A549 (cell line): ENCODE results near the gene FAM219B. TPM values are rescaled to one million over a fixed set of nuclear protein-coding genes. Genes with fewer than 3 reads are reported as not detected.

Experiments used
- ATAC-seq, 2 experiments: fragments of 200-7000 bp in 1 of 2; fragments of >200 bp in 1 of 2; cut with Nextera tagmentation in 1 of 2; cut with Tn5 transposase in 1 of 2; 3 replicates each; pipeline versions ENCODE4 v1.8.0 to v1.9.1; 2018 to 2020; ENCODE audit warnings: mild to moderate bottlenecking in 1 of 2, moderate library complexity in 1 of 2
- CTCF ChIA-PET: fragments of 300-600 bp; sonication (Branson Sonifier 250); formaldehyde crosslinking; extraction: SDS; loops from one replicate; lab custom pipeline; 2021; ENCODE audit warnings: antibody characterized with exemption, inconsistent platforms; lab: Yijun Ruan, JAX
- POLR2A ChIA-PET: fragments of 350-600 bp; formaldehyde crosslinking; extraction: SDS; loops from one replicate; lab custom pipeline; 2021; ENCODE audit warnings: antibody characterized with exemption, inconsistent platforms; lab: Yijun Ruan, JAX
- DNase-seq, 2 experiments: peaks; one replicate each; pipeline versions ENCODE4 v3.0.0 to v3.0.0-alpha.2; 2011 to 2016; ENCODE audit warnings: low read depth in 1 of 2, low spot score in 1 of 2
- FAIRE-seq: peaks from 2 replicates; lab custom pipeline; 2011; peaks lifted over from hg19 to GRCh38; lab: Jason Lieb, UNC
- H3K27ac ChIP-seq, 2 experiments: fragments of >200 bp; sonication (Bioruptor Twin); formaldehyde crosslinking; 3 replicates each; pipeline ENCODE4 v1.5.1; 2016 to 2017
- H3K4me1 ChIP-seq: fragments of >200 bp; sonication (Bioruptor Twin); formaldehyde crosslinking; 3 replicates; pipeline ENCODE4 v1.6.1; 2016
- H3K4me2 ChIP-seq: fragments of >200 bp; sonication (Bioruptor Twin); formaldehyde crosslinking; 3 replicates; pipeline ENCODE4 v1.6.1; 2016
- H3K4me3 ChIP-seq: fragments of >200 bp; sonication (Bioruptor Twin); formaldehyde crosslinking; 3 replicates; pipeline ENCODE4 v1.5.1; 2016
- H3K9me3 ChIP-seq: fragments of >200 bp; sonication (Bioruptor Twin); formaldehyde crosslinking; 3 replicates; pipeline ENCODE4 v1.6.1; 2016
- BHLHE40 ChIP-seq: IDR thresholded peaks from 2 replicates; pipeline ENCODE4 v1.6.1; 2012; ENCODE audit warnings: low read depth, low read length, inconsistent platforms
- CEBPB ChIP-seq, 2 experiments: fragments of >200 bp in 1 of 2; sonication (Bioruptor Twin) in 1 of 2; formaldehyde crosslinking in 1 of 2; IDR thresholded peaks; 2 replicates each; pipeline ENCODE4 v1.6.1; 2012 to 2016
- CHD4 ChIP-seq: fragments of 200-600 bp; sonication (generic); IDR thresholded peaks from 2 replicates; pipeline ENCODE4 v1.6.1; 2016; ENCODE audit warnings: antibody characterized with exemption, mild to moderate bottlenecking, borderline replicate concordance
- E2F6 ChIP-seq: IDR thresholded peaks from 2 replicates; pipeline ENCODE4 v1.6.1; 2012; ENCODE audit warnings: low read depth, borderline replicate concordance
- EHF ChIP-seq: fragments of 250-450 bp; sonication (Bioruptor Pico); IDR thresholded peaks from 2 replicates; pipeline ENCODE4 v1.5.0; 2020; ENCODE audit warnings: mild to moderate bottlenecking
- EHMT2 ChIP-seq: fragments of 200-600 bp; sonication (generic); IDR thresholded peaks from 2 replicates; pipeline ENCODE4 v1.6.1; 2016; ENCODE audit warnings: antibody characterized with exemption, low read depth, mild to moderate bottlenecking, moderate library complexity
- FOSB ChIP-seq: fragments of 250-450 bp; sonication (Bioruptor Pico); IDR thresholded peaks from 2 replicates; pipeline ENCODE4 v1.5.0; 2020; ENCODE audit warnings: mild to moderate bottlenecking, moderate library complexity
- GATA3 ChIP-seq: IDR thresholded peaks from 2 replicates; pipeline ENCODE4 v1.6.1; 2012; ENCODE audit warnings: borderline replicate concordance
- HDAC2 ChIP-seq: fragments of 200-600 bp; sonication (generic); IDR thresholded peaks from 2 replicates; pipeline ENCODE4 v1.6.1; 2016
- HOXA7 ChIP-seq: fragments of 250-450 bp; sonication (Bioruptor Pico); IDR thresholded peaks from 2 replicates; pipeline ENCODE4 v1.5.0; 2020; ENCODE audit warnings: mild to moderate bottlenecking, moderate library complexity
- KDM1A ChIP-seq: fragments of 200-600 bp; sonication (generic); IDR thresholded peaks from 2 replicates; pipeline ENCODE4 v1.6.1; 2016; ENCODE audit warnings: low read depth, mild to moderate bottlenecking
- NPAS2 ChIP-seq: fragments of 250-450 bp; sonication (Bioruptor Pico); IDR thresholded peaks from 2 replicates; pipeline ENCODE4 v1.8.0; 2022; ENCODE audit warnings: mild to moderate bottlenecking, moderate library complexity, borderline replicate concordance
- PHF8 ChIP-seq: fragments of 200-600 bp; sonication (generic); IDR thresholded peaks from 2 replicates; pipeline ENCODE4 v1.6.1; 2016; ENCODE audit warnings: low read depth, mild to moderate bottlenecking, antibody characterized with exemption, moderate library complexity, borderline replicate concordance
- RAD21 ChIP-seq, 2 experiments: fragments of >200 bp in 1 of 2; sonication (Bioruptor Twin) in 1 of 2; formaldehyde crosslinking in 1 of 2; IDR thresholded peaks in 1 of 2; conservative IDR thresholded peaks in 1 of 2; 2 replicates in 1 of 2; 3 replicates in 1 of 2; pipeline ENCODE4 v1.6.1; 2012 to 2018; ENCODE audit warnings: inconsistent platforms in 1 of 2
- RCOR1 ChIP-seq: fragments of 150-350 bp; IDR thresholded peaks from 2 replicates; pipeline ENCODE4 v1.6.1; 2014; ENCODE audit warnings: antibody characterized with exemption, low read length, low read depth
- RNF2 ChIP-seq: fragments of 200-600 bp; sonication (generic); IDR thresholded peaks from 2 replicates; pipeline ENCODE4 v1.6.1; 2016; ENCODE audit warnings: low read depth, mild to moderate bottlenecking, antibody characterized with exemption, moderate library complexity, borderline replicate concordance
- SREBF2 ChIP-seq: fragments of 450-650 bp; IDR thresholded peaks from 2 replicates; pipeline ENCODE4 v1.6.1; 2014; ENCODE audit warnings: mild to moderate bottlenecking, moderate library complexity
- TFCP2L1 ChIP-seq: fragments of 250-450 bp; sonication (Bioruptor Pico); IDR thresholded peaks from 2 replicates; pipeline ENCODE4 v1.5.0; 2021; ENCODE audit warnings: mild to moderate bottlenecking
- ZFP36 ChIP-seq: fragments of 450-650 bp; IDR thresholded peaks from 2 replicates; pipeline ENCODE4 v1.6.1; 2014; ENCODE audit warnings: borderline replicate concordance; ENCODE audit not compliant: partially characterized antibody
- ZSCAN20 ChIP-seq: fragments of 250-450 bp; sonication (Bioruptor Pico); IDR thresholded peaks from 2 replicates; pipeline ENCODE4 v1.8.0; 2022; ENCODE audit warnings: mild to moderate bottlenecking, moderate library complexity
- WGBS: methylation state at CpG from one replicate; pipeline ENCODE4 v1.1.6; 2017; ENCODE audit errors: missing lambda C conversion rate; 5-methylcytosine and 5-hydroxymethylcytosine counted together
- polyA plus RNA-seq, 4 experiments: library from polyadenylated mRNA; depleted of rRNA in 3 of 4; stranded (reverse); fragments of >200 nt; fragmentation: RNase III in 1 of 4; extraction: RNeasy Plus Mini Kit Qiagen cat#74134 plus additional on column Dnase treatment in 1 of 4; gene quantifications; 2 replicates in 3 of 4; 3 replicates in 1 of 4; pipeline ENCODE4 v1.2.3, GENCODE V29; 2011 to 2017
- TF ChIP-seq, protein P1 (sequence below): fragments of 250-450 bp; sonication (Bioruptor Pico); IDR thresholded peaks from 2 replicates; pipeline ENCODE4 v1.5.0; 2021; ENCODE audit warnings: mild to moderate bottlenecking, moderate library complexity, borderline replicate concordance
- TF ChIP-seq, protein P2 (sequence below): IDR thresholded peaks from 2 replicates; pipeline ENCODE4 v1.6.1; 2012

FAM219B gene
- polyA plus RNA-seq, 2 of the 4 experiments (the other 2 are of a cell fraction): 36.9 to 46.2 TPM

- peak; percentile 19 to 38; a peak in 3 of 5 replicates for TF ChIP-seq RAD21 (conservative IDR thresholded peaks at IDR 0.05 in 1 of 2, IDR thresholded peaks at IDR 0.05 in 1 of 2)
- peak; percentile 99 for TF ChIP-seq E2F6
- TF ChIP-seq, protein P1, sequence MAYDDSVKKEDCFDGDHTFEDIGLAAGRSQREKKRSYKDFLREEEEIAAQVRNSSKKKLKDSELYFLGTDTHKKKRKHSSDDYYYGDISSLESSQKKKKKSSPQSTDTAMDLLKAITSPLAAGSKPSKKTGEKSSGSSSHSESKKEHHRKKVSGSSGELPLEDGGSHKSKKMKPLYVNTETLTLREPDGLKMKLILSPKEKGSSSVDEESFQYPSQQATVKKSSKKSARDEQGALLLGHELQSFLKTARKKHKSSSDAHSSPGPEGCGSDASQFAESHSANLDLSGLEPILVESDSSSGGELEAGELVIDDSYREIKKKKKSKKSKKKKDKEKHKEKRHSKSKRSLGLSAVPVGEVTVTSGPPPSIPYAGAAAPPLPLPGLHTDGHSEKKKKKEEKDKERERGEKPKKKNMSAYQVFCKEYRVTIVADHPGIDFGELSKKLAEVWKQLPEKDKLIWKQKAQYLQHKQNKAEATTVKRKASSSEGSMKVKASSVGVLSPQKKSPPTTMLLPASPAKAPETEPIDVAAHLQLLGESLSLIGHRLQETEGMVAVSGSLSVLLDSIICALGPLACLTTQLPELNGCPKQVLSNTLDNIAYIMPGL: peak; percentile 95
- peak; percentile 90 for TF ChIP-seq NPAS2 (CRISPR knock-in tag)
- no peak for TF ChIP-seq EHMT2
- peak; percentile 28; the same call in 1 of the 2 replicates for TF ChIP-seq GATA3
- no peak for TF ChIP-seq SREBF2
- no peak for TF ChIP-seq ZFP36
- TF ChIP-seq EHF (CRISPR knock-in tag): peak; percentile 88
- TF ChIP-seq RNF2: peak; percentile 90
- TF ChIP-seq FOSB: no peak
- peak; percentile 74; the same call in 1 of the 2 replicates for TF ChIP-seq PHF8
- TF ChIP-seq KDM1A: no peak
- TF ChIP-seq TFCP2L1 (CRISPR knock-in tag): peak; percentile 68; the same call in 1 of the 2 replicates
- TF ChIP-seq ZSCAN20: no peak
- TF ChIP-seq HDAC2: no peak
- TF ChIP-seq CEBPB (IDR thresholded peaks at IDR 0.05): no peak
- TF ChIP-seq HOXA7 (CRISPR knock-in tag): 0 out of 2 replicates have a peak, but pooled peaks have one; percentile 23
Observed at GRCh38 chr15:74955796-74956647, 49.4 kb upstream of the FAM219B start (continued).

GRCh38 chr15:74955017-74955416, 48.4 kb upstream of the FAM219B start:
- Histone ChIP-seq H3K4me3 (0 out of 3 replicates have a peak overlapping the region, but pooled peaks have one; percentile 53), H3K4me1 (peaks cover 43% of the 10 kb centered on the region), H3K9me3 (no peaks in the 10 kb centered on the region), H3K27ac (peak overlapping the region in 1 of 2 experiments; percentile 38; a peak in 1 of 6 replicates), H3K4me2 (peak overlapping the region; percentile 78)
- whole genome bisulfite sequencing: 86% methylated on average over 8 of the region's 8 CpGs
- TF ChIP-seq BHLHE40: no peak
- no peak for TF ChIP-seq RCOR1
- TF ChIP-seq, protein P2, sequence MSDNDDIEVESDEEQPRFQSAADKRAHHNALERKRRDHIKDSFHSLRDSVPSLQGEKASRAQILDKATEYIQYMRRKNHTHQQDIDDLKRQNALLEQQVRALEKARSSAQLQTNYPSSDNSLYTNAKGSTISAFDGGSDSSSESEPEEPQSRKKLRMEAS: no peak
- no peak for TF ChIP-seq FOSB
- no peak for FAIRE-seq
- DNase-seq: no peak
- POLR2A ChIA-PET: interaction anchor here (0.6 to 2.5 kb wide), 3 partner anchors 40 to 69 kb away, joined by 5 to 8 read pairs (median 7); partner anchors contain the start of genes FAM219B and SCAMP5
- no peak for ATAC-seq
- CTCF ChIA-PET: interaction anchor here (0.7 to 10.3 kb wide), 16 partner anchors 8 to 353 kb away, joined by 3 to 107 read pairs (median 4); partner anchors contain the start of gene SCAMP5

GRCh38 chr15:74954515-74954914, 47.9 kb upstream of the FAM219B start:
- Histone ChIP-seq H3K4me2 (peak overlapping the region; percentile 78), H3K27ac (peak overlapping the region in 1 of 2 experiments; percentile 38; a peak in 1 of 6 replicates), H3K4me1 (peaks cover 43% of the 10 kb centered on the region), H3K9me3 (no peaks in the 10 kb centered on the region), H3K4me3 (no peak overlapping the region)
- no peak for TF ChIP-seq CHD4
- FAIRE-seq (no peak), DNase-seq (no peak), ATAC-seq (no peak)
- ChIA-PET POLR2A (interaction anchor here (0.6 to 1.5 kb wide), 3 partner anchors 17 to 69 kb away, joined by 5 to 7 read pairs (median 6); partner anchors contain the start of genes COX5A and SCAMP5), CTCF (interaction anchor here (0.7 to 10.3 kb wide), 15 partner anchors 10 to 354 kb away, joined by 3 to 107 read pairs (median 4); no protein-coding TSS in a partner anchor)
